Vagina (tissue), 2 donors: ENCODE measurements around the gene LRRC51. TPM values are rescaled to one million over a fixed set of nuclear protein-coding genes. Genes with fewer than 3 reads are reported as not detected.
"Not testable (repeated sequence)": the region's sequence is repeated elsewhere in the genome, so short reads cannot be mapped to it uniquely, and the experiment has no call there.

Source experiments
- DNase-seq, 2 donors: peaks; one replicate each; pipeline ENCODE4 v3.0.0-alpha.2; 2017; ENCODE audit errors: extremely low spot score in 2 of 2
- H3K27ac ChIP-seq: fragments of 200-600 bp; sonication (generic); one replicate; pipeline ENCODE4 v1.5.1; 2019
- H3K27me3 ChIP-seq: fragments of 200-600 bp; sonication (generic); one replicate; pipeline ENCODE4 v1.5.1; 2019
- H3K36me3 ChIP-seq, 2 donors: fragments of 200-600 bp; sonication (generic); one replicate each; pipeline ENCODE4 v1.5.1; 2017 to 2019
- H3K4me1 ChIP-seq: fragments of 200-600 bp; sonication (generic); one replicate; pipeline ENCODE4 v1.5.1; 2019
- H3K4me3 ChIP-seq, 2 donors: fragments of 200-600 bp; sonication (generic); 1 replicate in 1 of 2; 2 replicates in 1 of 2; pipeline ENCODE4 v1.5.1; 2016 to 2019
- H3K9me3 ChIP-seq: fragments of 200-600 bp; sonication (generic); one replicate; pipeline ENCODE4 v1.5.1; 2019
- POLR2A ChIP-seq, 2 donors: fragments of 450-650 bp; IDR thresholded peaks; one replicate each; pipeline ENCODE4 v1.6.1; 2017; ENCODE audit warnings: antibody characterized with exemption in 2 of 2, mild to moderate bottlenecking in 2 of 2, moderate library complexity in 2 of 2
- POLR2AphosphoS5 ChIP-seq, 2 donors: sonication (generic); formaldehyde crosslinking; IDR thresholded peaks; one replicate each; pipeline ENCODE4 v1.9.0; 2017; ENCODE audit warnings: antibody characterized with exemption in 2 of 2, mild to moderate bottlenecking in 2 of 2, low read depth in 1 of 2; ENCODE audit not compliant: insufficient read depth in 1 of 2
- intact Hi-C: fragments of 100-400 bp; cut with DNase I; formaldehyde crosslinking; loops from one replicate; pipeline ENCODE4 v1.15.1; 2023
- total RNA-seq: library from RNA; depleted of rRNA; stranded (reverse); fragments of >200 nt; gene quantifications from one replicate; pipeline ENCODE4 v1.2.3, GENCODE V29; 2016
- TF ChIP-seq, protein P1 (sequence below), 3 experiments: fragments of 450-650 bp in 2 of 3; fragments of 200-600 bp in 1 of 3; sonication (generic) in 1 of 3; IDR thresholded peaks; one replicate each; pipeline ENCODE4 v1.5.1; 2017 to 2019; ENCODE audit warnings: antibody characterized with exemption in 3 of 3, mild to moderate bottlenecking in 2 of 3, moderate library complexity in 2 of 3

The LRRC51 gene
- total RNA-seq, 1 donor from 2014 or later, result 5.6 TPM

DNA sequence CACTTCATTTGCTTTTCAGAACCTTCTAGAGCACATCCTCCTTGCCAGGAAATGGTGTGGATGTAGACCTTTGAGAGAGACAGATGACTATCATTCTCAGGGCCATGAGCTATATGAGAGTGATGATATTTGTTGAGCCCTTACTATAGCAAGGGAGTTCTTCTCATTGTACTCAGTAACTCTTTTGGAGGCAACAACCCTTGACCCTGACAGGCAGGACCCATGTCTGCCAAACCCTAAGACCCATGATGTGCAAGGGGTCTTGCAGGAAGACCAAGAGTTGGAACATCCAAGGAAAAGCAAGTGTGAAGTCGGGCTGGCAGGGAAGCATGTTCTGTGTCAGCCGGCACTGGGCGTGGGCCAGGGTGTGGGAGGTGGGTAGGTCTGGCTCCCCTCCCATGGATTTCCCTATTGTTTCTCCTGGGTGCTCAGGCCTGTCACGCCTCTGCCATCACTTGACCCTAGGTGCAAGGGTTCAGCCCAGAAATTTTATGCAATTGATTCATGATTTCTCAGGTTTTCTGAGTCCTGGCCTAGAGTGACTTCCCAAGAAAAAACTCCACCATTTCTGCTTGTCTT is 56.1 kb downstream of the LRRC51 start:
- H3K36me3 ChIP-seq, result no peaks in the 10 kb centered on the region
- H3K27me3 ChIP-seq, result no peaks in the 10 kb centered on the region
- no peaks in the 10 kb centered on the region for H3K4me1 ChIP-seq
- TF ChIP-seq, protein P1, sequence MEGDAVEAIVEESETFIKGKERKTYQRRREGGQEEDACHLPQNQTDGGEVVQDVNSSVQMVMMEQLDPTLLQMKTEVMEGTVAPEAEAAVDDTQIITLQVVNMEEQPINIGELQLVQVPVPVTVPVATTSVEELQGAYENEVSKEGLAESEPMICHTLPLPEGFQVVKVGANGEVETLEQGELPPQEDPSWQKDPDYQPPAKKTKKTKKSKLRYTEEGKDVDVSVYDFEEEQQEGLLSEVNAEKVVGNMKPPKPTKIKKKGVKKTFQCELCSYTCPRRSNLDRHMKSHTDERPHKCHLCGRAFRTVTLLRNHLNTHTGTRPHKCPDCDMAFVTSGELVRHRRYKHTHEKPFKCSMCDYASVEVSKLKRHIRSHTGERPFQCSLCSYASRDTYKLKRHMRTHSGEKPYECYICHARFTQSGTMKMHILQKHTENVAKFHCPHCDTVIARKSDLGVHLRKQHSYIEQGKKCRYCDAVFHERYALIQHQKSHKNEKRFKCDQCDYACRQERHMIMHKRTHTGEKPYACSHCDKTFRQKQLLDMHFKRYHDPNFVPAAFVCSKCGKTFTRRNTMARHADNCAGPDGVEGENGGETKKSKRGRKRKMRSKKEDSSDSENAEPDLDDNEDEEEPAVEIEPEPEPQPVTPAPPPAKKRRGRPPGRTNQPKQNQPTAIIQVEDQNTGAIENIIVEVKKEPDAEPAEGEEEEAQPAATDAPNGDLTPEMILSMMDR (IDR thresholded peaks at IDR 0.05), result no peak
- TF ChIP-seq POLR2A (IDR thresholded peaks at IDR 0.05), result no peak
- no peak for TF ChIP-seq POLR2AphosphoS5 (IDR thresholded peaks at IDR 0.05; ENCODE audit: insufficient read depth in 1 of 2, low read depth in 1 of 2)
- no peak for DNase-seq
- no peak overlapping the region for H3K27ac ChIP-seq
- H3K4me3 ChIP-seq, result no peak overlapping the region
- no peaks in the 10 kb centered on the region for H3K9me3 ChIP-seq
- intact Hi-C loops, result no loop called here

- intact Hi-C loops, result no loop called here
- no peaks in the 10 kb centered on the region for H3K4me1 ChIP-seq
- no peaks in the 10 kb centered on the region for H3K27me3 ChIP-seq
- no peak overlapping the region for H3K4me3 ChIP-seq
- H3K27ac ChIP-seq, result no peak overlapping the region
- DNase-seq, result no peak
- H3K9me3 ChIP-seq, result no peaks in the 10 kb centered on the region
- H3K36me3 ChIP-seq, result no peaks in the 10 kb centered on the region
- TF ChIP-seq, protein P1 (IDR thresholded peaks at IDR 0.05), result no peak
- no peak for TF ChIP-seq POLR2A (IDR thresholded peaks at IDR 0.05)
- no peak for TF ChIP-seq POLR2AphosphoS5 (IDR thresholded peaks at IDR 0.05; ENCODE audit: insufficient read depth in 1 of 2, low read depth in 1 of 2)
Measured at GRCh38 chr11:72138821-72139390, 58.3 kb downstream of the LRRC51 start.

DNA sequence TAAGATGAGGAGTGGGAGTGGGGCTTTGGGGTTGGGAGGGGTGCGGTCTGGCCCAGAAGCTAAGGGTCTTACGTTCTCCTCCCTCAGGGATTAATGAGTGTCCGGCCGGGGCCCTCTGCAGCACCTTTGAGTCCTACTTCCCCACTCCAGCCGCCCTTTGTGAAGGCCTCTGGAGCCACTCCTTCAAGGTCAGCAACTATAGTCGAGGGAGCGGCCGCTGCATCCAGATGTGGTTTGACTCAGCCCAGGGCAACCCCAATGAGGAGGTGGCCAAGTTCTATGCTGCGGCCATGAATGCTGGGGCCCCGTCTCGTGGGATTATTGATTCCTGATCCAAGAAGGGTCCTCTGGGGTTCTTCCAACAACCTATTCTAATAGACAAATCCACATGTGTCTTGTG is 58.9 kb downstream of the LRRC51 start:
- H3K27me3 ChIP-seq, result no peaks in the 10 kb centered on the region
- intact Hi-C loops, result no loop called here
- H3K4me1 ChIP-seq, result no peaks in the 10 kb centered on the region
- no peaks in the 10 kb centered on the region for H3K9me3 ChIP-seq
- H3K27ac ChIP-seq, result no peak overlapping the region
- no peaks in the 10 kb centered on the region for H3K36me3 ChIP-seq
- no peak for TF ChIP-seq POLR2A (IDR thresholded peaks at IDR 0.05)
- no peak for TF ChIP-seq POLR2AphosphoS5 (IDR thresholded peaks at IDR 0.05; ENCODE audit: insufficient read depth in 1 of 2, low read depth in 1 of 2)
- TF ChIP-seq, protein P1 (IDR thresholded peaks at IDR 0.05), result no peak
- DNase-seq, result no peak
- H3K4me3 ChIP-seq, result no peak overlapping the region

DNA sequence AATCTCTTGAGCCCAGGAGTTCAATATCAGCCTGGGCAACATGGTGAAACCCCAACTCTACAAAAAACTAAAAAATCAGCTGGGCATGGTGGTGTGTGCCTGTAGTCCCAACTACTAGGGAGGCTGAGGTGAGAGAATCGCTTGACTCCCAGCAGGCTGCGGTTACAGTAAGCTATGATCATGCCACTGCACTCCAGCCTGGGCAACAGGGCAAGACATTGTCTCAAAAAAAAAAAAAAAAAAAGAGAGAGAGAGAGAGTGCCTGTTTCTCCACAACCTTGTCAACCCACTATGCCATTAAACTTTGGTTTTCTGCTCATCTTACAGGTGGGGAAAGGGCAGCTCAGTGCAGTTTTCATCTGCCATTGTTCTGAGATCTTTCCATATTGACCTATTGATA is 60.0 kb downstream of the LRRC51 start:
- Histone ChIP-seq H3K27ac (no peak overlapping the region), H3K9me3 (no peaks in the 10 kb centered on the region), H3K27me3 (no peaks in the 10 kb centered on the region), H3K4me3 (no peak overlapping the region), H3K36me3 (no peaks in the 10 kb centered on the region), H3K4me1 (no peaks in the 10 kb centered on the region)
- TF ChIP-seq, protein P1 (IDR thresholded peaks at IDR 0.05), result no peak
- no peak for TF ChIP-seq POLR2AphosphoS5 (IDR thresholded peaks at IDR 0.05; ENCODE audit: insufficient read depth in 1 of 2, low read depth in 1 of 2)
- no peak for TF ChIP-seq POLR2A (IDR thresholded peaks at IDR 0.05)
- intact Hi-C loops, result loop anchor here (10.0 kb wide), 1 partner anchor 274 kb away; no protein-coding TSS in a partner anchor
- DNase-seq, result no peak

DNA sequence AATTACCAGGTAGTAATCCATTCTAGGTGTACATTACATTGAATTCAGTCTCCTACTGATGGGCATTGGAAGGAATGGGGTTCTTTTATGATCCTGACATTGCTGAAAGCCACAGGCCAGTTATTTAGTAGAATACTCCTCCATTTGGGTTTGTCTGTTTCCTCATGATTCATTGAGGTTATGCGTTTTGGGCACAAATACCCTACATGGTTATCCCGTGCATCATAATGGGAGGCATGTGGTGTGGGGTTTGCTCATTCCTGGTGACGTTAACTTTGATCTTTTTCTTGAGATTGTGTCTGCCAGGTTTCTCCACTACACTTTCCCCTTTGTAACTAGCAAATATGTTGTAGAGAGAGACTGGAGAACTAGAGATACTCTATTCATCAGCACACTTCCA is 60.4 kb downstream of the LRRC51 start:
- no peak for DNase-seq
- Histone ChIP-seq H3K4me3 (no peak overlapping the region), H3K27me3 (no peaks in the 10 kb centered on the region), H3K36me3 (no peaks in the 10 kb centered on the region), H3K9me3 (no peaks in the 10 kb centered on the region), H3K27ac (no peak overlapping the region), H3K4me1 (no peaks in the 10 kb centered on the region)
- intact Hi-C loops, result loop anchor here (10.0 kb wide), 1 partner anchor 274 kb away; no protein-coding TSS in a partner anchor
- no peak for TF ChIP-seq POLR2A (IDR thresholded peaks at IDR 0.05)

- H3K36me3 ChIP-seq, H3K4me3 ChIP-seq, H3K27me3 ChIP-seq, DNase-seq, H3K4me1 ChIP-seq, H3K27ac ChIP-seq, H3K9me3 ChIP-seq: not testable (repeated sequence)
- intact Hi-C loops, result loop anchor here (10.0 kb wide), 1 partner anchor 273 kb away; no protein-coding TSS in a partner anchor
Measured at GRCh38 chr11:72142086-72142485, 61.4 kb downstream of the LRRC51 start.

- H3K27ac ChIP-seq, H3K27me3 ChIP-seq, H3K36me3 ChIP-seq, H3K9me3 ChIP-seq, H3K4me3 ChIP-seq, DNase-seq, H3K4me1 ChIP-seq: not testable (repeated sequence)
- intact Hi-C loops, result loop anchor here (10.0 kb wide), 1 partner anchor 272 kb away; no protein-coding TSS in a partner anchor
Measured at GRCh38 chr11:72142543-72142942, 61.9 kb downstream of the LRRC51 start.
